ENCODE measurements around the gene ATP1B1. TPM values are rescaled to one million over a fixed set of nuclear protein-coding genes. Genes with fewer than 3 reads are reported as not detected.

ATP1B1 gene
- total and polyA plus RNA-seq, 2 experiments from 2014 or later, result 51.0 to 73.4 TPM

DNA sequence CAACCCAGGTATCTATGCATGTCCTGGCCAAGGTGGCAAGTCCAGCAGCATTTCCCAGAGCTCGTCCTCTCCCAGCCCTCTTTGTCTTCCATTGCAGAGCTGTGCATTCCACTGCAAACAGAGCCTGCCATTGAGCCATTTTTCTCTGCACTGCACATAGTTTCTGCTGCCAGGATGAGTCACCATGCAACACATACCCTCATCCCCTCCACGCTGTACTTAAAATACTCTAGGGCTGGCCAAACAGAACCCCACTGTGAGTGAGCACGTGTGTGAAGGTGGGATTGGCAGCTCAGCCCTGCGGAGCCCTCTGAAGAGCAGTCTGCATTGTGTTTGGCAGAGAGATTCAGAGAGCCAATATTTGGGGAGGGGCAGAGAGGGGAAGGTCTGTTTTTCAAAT lies 3.9 kb upstream of the ATP1B1 start:
- Mint-ChIP-seq H3K36me3 (ENCODE audit: low read depth) (no peaks in the 10 kb centered on the region; the same call in 2 of the 3 replicates), H3K9me3 (peaks cover 4% of the 10 kb centered on the region; the same call in 1 of the 3 replicates), H3K27me3 (ENCODE audit: insufficient read depth, low read depth, poor library complexity) (peaks cover 8% of the 10 kb centered on the region), H3K4me1 (peaks cover 18% of the 10 kb centered on the region), H3K4me3 (no peak overlapping the region), H3K27ac (no peak overlapping the region)
- DNase-seq (ENCODE audit: low spot score) (no peak), ATAC-seq (no peak)
- Histone ChIP-seq H2AFZ (no peak overlapping the region; the same call in 1 of the 2 replicates), H3K36me3 (ENCODE audit: insufficient read depth) (no peaks in the 10 kb centered on the region), H4K20me1 (replicated peaks; ENCODE audit: insufficient read depth) (no peaks in the 10 kb centered on the region), H3K27ac (ENCODE audit: low read depth) (no peak overlapping the region), H3K9me2 (ENCODE audit: insufficient read depth) (no peaks in the 10 kb centered on the region; the same call in 1 of the 2 replicates), H3K79me2 (replicated peaks; ENCODE audit: insufficient read depth) (peaks cover 7% of the 10 kb centered on the region), H3K27me3 (ENCODE audit: insufficient read depth) (peaks cover 7% of the 10 kb centered on the region; the same call in 1 of the 2 replicates), H3F3A (replicated peaks; ENCODE audit: low read depth) (0 out of 2 replicates have a peak, but pooled peaks cover 5% of the 10 kb centered on the region), H3K4me2 (no peak overlapping the region), H3K4me1 (ENCODE audit: insufficient read depth) (peaks cover 9% of the 10 kb centered on the region), H3K4me3 (no peak overlapping the region)
- TF ChIP-seq NANOG (IDR thresholded peaks at IDR 0.05; ENCODE audit: borderline replicate concordance) (no peak), POLR2AphosphoS5 (IDR thresholded peaks at IDR 0.05; ENCODE audit: low read depth) (no peak), EZH2 (IDR thresholded peaks at IDR 0.05; ENCODE audit: low read depth, unreplicated experiment) (no peak), CREB1 (CRISPR knock-in tag; IDR thresholded peaks at IDR 0.05; ENCODE audit: low read depth) (no peak), STAT1 (IDR thresholded peaks at IDR 0.05; ENCODE audit: unreplicated experiment) (no peak), EZH2phosphoT487 (IDR thresholded peaks at IDR 0.05; ENCODE audit: unreplicated experiment) (no peak), ZNF331 (CRISPR knock-in tag; IDR thresholded peaks at IDR 0.05; ENCODE audit: low read depth) (no peak)
- TF ChIP-seq, protein P1, sequence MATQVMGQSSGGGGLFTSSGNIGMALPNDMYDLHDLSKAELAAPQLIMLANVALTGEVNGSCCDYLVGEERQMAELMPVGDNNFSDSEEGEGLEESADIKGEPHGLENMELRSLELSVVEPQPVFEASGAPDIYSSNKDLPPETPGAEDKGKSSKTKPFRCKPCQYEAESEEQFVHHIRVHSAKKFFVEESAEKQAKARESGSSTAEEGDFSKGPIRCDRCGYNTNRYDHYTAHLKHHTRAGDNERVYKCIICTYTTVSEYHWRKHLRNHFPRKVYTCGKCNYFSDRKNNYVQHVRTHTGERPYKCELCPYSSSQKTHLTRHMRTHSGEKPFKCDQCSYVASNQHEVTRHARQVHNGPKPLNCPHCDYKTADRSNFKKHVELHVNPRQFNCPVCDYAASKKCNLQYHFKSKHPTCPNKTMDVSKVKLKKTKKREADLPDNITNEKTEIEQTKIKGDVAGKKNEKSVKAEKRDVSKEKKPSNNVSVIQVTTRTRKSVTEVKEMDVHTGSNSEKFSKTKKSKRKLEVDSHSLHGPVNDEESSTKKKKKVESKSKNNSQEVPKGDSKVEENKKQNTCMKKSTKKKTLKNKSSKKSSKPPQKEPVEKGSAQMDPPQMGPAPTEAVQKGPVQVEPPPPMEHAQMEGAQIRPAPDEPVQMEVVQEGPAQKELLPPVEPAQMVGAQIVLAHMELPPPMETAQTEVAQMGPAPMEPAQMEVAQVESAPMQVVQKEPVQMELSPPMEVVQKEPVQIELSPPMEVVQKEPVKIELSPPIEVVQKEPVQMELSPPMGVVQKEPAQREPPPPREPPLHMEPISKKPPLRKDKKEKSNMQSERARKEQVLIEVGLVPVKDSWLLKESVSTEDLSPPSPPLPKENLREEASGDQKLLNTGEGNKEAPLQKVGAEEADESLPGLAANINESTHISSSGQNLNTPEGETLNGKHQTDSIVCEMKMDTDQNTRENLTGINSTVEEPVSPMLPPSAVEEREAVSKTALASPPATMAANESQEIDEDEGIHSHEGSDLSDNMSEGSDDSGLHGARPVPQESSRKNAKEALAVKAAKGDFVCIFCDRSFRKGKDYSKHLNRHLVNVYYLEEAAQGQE (IDR thresholded peaks at IDR 0.05; ENCODE audit: unreplicated experiment), result no peak
- TF ChIP-seq, protein P2, sequence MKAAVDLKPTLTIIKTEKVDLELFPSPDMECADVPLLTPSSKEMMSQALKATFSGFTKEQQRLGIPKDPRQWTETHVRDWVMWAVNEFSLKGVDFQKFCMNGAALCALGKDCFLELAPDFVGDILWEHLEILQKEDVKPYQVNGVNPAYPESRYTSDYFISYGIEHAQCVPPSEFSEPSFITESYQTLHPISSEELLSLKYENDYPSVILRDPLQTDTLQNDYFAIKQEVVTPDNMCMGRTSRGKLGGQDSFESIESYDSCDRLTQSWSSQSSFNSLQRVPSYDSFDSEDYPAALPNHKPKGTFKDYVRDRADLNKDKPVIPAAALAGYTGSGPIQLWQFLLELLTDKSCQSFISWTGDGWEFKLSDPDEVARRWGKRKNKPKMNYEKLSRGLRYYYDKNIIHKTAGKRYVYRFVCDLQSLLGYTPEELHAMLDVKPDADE (IDR thresholded peaks at IDR 0.05), result no peak
- TF ChIP-seq, protein P3, sequence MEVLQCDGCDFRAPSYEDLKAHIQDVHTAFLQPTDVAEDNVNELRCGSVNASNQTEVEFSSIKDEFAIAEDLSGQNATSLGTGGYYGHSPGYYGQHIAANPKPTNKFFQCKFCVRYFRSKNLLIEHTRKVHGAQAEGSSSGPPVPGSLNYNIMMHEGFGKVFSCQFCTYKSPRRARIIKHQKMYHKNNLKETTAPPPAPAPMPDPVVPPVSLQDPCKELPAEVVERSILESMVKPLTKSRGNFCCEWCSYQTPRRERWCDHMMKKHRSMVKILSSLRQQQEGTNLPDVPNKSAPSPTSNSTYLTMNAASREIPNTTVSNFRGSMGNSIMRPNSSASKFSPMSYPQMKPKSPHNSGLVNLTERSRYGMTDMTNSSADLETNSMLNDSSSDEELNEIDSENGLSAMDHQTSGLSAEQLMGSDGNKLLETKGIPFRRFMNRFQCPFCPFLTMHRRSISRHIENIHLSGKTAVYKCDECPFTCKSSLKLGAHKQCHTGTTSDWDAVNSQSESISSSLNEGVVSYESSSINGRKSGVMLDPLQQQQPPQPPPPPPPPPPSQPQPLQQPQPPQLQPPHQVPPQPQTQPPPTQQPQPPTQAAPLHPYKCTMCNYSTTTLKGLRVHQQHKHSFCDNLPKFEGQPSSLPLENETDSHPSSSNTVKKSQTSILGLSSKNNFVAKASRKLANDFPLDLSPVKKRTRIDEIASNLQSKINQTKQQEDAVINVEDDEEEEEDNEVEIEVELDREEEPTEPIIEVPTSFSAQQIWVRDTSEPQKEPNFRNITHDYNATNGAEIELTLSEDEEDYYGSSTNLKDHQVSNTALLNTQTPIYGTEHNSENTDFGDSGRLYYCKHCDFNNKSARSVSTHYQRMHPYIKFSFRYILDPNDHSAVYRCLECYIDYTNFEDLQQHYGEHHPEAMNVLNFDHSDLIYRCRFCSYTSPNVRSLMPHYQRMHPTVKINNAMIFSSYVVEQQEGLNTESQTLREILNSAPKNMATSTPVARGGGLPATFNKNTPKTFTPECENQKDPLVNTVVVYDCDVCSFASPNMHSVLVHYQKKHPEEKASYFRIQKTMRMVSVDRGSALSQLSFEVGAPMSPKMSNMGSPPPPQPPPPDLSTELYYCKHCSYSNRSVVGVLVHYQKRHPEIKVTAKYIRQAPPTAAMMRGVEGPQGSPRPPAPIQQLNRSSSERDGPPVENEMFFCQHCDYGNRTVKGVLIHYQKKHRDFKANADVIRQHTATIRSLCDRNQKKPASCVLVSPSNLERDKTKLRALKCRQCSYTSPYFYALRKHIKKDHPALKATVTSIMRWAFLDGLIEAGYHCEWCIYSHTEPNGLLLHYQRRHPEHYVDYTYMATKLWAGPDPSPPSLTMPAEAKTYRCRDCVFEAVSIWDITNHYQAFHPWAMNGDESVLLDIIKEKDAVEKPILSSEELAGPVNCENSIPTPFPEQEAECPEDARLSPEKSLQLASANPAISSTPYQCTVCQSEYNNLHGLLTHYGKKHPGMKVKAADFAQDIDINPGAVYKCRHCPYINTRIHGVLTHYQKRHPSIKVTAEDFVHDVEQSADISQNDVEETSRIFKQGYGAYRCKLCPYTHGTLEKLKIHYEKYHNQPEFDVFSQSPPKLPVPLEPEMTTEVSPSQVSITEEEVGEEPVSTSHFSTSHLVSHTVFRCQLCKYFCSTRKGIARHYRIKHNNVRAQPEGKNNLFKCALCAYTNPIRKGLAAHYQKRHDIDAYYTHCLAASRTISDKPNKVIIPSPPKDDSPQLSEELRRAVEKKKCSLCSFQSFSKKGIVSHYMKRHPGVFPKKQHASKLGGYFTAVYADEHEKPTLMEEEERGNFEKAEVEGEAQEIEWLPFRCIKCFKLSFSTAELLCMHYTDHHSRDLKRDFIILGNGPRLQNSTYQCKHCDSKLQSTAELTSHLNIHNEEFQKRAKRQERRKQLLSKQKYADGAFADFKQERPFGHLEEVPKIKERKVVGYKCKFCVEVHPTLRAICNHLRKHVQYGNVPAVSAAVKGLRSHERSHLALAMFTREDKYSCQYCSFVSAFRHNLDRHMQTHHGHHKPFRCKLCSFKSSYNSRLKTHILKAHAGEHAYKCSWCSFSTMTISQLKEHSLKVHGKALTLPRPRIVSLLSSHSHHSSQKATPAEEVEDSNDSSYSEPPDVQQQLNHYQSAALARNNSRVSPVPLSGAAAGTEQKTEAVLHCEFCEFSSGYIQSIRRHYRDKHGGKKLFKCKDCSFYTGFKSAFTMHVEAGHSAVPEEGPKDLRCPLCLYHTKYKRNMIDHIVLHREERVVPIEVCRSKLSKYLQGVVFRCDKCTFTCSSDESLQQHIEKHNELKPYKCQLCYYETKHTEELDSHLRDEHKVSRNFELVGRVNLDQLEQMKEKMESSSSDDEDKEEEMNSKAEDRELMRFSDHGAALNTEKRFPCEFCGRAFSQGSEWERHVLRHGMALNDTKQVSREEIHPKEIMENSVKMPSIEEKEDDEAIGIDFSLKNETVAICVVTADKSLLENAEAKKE (CRISPR knock-in tag; IDR thresholded peaks at IDR 0.05), result no peak
- TF ChIP-seq, protein P4, sequence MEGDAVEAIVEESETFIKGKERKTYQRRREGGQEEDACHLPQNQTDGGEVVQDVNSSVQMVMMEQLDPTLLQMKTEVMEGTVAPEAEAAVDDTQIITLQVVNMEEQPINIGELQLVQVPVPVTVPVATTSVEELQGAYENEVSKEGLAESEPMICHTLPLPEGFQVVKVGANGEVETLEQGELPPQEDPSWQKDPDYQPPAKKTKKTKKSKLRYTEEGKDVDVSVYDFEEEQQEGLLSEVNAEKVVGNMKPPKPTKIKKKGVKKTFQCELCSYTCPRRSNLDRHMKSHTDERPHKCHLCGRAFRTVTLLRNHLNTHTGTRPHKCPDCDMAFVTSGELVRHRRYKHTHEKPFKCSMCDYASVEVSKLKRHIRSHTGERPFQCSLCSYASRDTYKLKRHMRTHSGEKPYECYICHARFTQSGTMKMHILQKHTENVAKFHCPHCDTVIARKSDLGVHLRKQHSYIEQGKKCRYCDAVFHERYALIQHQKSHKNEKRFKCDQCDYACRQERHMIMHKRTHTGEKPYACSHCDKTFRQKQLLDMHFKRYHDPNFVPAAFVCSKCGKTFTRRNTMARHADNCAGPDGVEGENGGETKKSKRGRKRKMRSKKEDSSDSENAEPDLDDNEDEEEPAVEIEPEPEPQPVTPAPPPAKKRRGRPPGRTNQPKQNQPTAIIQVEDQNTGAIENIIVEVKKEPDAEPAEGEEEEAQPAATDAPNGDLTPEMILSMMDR (conservative IDR thresholded peaks at IDR 0.05; ENCODE audit: low read depth in 2 of 2), result no peak

All from GM23338 (cell line).